Activated CD8-positive, alpha-beta T cell treated with anti-CD3 and anti-CD28 coated beads for 36 hours (primary cell): Measurements from ENCODE around the gene KRTAP12-1. TPM values are rescaled to one million over a fixed set of nuclear protein-coding genes. Genes with fewer than 3 reads are reported as not detected.

Experiments
- ATAC-seq: fragments of 200-7000 bp; cut with Tn5 transposase; one replicate; pipeline ENCODE4 v1.10.0; 2021; ENCODE audit warnings: mild to moderate bottlenecking, moderate library complexity
- CTCF ChIA-PET: fragments of 350-600 bp; sonication (Branson Sonifier 250); formaldehyde crosslinking; loops from one replicate; lab custom pipeline; 2021; ENCODE audit warnings: antibody characterized with exemption; lab: Charles Lee
- POLR2A ChIA-PET: fragments of 350-600 bp; sonication (Branson Sonifier 250); formaldehyde crosslinking; loops from one replicate; lab custom pipeline; 2021; ENCODE audit warnings: antibody characterized with exemption; lab: Charles Lee
- DNase-seq: peaks from one replicate; pipeline ENCODE4 v3.0.0-alpha.2; 2020
- H3K27ac Mint-ChIP-seq: one replicate; pipeline ENCODE4 v1.8.0; 2021; ENCODE audit warnings: mild to moderate bottlenecking, mixed read lengths
- H3K27me3 Mint-ChIP-seq: one replicate; pipeline ENCODE4 v1.8.0; 2021; ENCODE audit warnings: mixed read lengths
- H3K36me3 Mint-ChIP-seq: one replicate; pipeline ENCODE4 v1.8.0; 2021; ENCODE audit warnings: low read depth, mixed read lengths
- H3K4me1 Mint-ChIP-seq: one replicate; pipeline ENCODE4 v1.8.0; 2021; ENCODE audit warnings: low read depth, mixed read lengths
- H3K4me3 Mint-ChIP-seq: one replicate; pipeline ENCODE4 v1.8.0; 2021; ENCODE audit warnings: mild to moderate bottlenecking, moderate library complexity, mixed read lengths
- H3K9me3 Mint-ChIP-seq: one replicate; pipeline ENCODE4 v1.8.0; 2021; ENCODE audit warnings: mixed read lengths
- intact Hi-C: fragments of 100-400 bp; cut with micrococcal nuclease; formaldehyde crosslinking; loops from one replicate; pipeline ENCODE4 v1.10.0; 2022
- total RNA-seq, 2 experiments: library from RNA; stranded (reverse); gene quantifications; one replicate each; pipeline ENCODE4 v1.2.3, GENCODE V29; 2021
- TF ChIP-seq, protein P1 (sequence below): fragments of 200-600 bp; IDR thresholded peaks from one replicate; pipeline ENCODE4 v1.8.0; 2022; ENCODE audit warnings: antibody characterized with exemption, mild to moderate bottlenecking

The KRTAP12-1 gene
- total RNA-seq, 2 experiments from 2014 or later: not detected

DNA sequence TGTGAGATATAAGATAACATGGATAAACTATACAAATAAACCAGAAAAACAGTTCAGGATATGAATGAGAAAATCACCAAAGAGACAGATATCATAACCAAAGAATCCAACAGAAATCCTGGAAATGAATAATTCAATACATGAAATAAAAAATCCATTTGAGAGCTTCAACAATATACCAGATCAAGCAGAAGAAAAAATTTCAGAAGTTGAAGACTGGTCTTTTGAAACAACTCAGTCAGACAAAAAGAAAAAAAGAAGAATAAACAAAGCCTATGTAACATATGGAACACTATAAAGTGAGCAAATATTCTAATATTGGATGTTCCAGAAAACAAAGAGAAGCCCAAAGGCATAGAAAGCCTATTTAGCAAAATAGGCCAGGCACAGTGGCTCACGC lies 10.1 kb downstream of the KRTAP12-1 start:
- no peak overlapping the region for H3K27ac Mint-ChIP-seq
- H3K9me3 Mint-ChIP-seq: peaks cover 22% of the 10 kb centered on the region
- DNase-seq (no peak), ATAC-seq (no peak)
- H3K27me3 Mint-ChIP-seq: no peaks in the 10 kb centered on the region
- peaks cover 4% of the 10 kb centered on the region for H3K4me1 Mint-ChIP-seq
- TF ChIP-seq, protein P1, sequence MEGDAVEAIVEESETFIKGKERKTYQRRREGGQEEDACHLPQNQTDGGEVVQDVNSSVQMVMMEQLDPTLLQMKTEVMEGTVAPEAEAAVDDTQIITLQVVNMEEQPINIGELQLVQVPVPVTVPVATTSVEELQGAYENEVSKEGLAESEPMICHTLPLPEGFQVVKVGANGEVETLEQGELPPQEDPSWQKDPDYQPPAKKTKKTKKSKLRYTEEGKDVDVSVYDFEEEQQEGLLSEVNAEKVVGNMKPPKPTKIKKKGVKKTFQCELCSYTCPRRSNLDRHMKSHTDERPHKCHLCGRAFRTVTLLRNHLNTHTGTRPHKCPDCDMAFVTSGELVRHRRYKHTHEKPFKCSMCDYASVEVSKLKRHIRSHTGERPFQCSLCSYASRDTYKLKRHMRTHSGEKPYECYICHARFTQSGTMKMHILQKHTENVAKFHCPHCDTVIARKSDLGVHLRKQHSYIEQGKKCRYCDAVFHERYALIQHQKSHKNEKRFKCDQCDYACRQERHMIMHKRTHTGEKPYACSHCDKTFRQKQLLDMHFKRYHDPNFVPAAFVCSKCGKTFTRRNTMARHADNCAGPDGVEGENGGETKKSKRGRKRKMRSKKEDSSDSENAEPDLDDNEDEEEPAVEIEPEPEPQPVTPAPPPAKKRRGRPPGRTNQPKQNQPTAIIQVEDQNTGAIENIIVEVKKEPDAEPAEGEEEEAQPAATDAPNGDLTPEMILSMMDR: no peak
- ChIA-PET CTCF (no interaction called here), POLR2A (no interaction called here)
- intact Hi-C loops: no loop called here
- H3K4me3 Mint-ChIP-seq: no peak overlapping the region
- H3K36me3 Mint-ChIP-seq: peaks cover 3% of the 10 kb centered on the region

DNA sequence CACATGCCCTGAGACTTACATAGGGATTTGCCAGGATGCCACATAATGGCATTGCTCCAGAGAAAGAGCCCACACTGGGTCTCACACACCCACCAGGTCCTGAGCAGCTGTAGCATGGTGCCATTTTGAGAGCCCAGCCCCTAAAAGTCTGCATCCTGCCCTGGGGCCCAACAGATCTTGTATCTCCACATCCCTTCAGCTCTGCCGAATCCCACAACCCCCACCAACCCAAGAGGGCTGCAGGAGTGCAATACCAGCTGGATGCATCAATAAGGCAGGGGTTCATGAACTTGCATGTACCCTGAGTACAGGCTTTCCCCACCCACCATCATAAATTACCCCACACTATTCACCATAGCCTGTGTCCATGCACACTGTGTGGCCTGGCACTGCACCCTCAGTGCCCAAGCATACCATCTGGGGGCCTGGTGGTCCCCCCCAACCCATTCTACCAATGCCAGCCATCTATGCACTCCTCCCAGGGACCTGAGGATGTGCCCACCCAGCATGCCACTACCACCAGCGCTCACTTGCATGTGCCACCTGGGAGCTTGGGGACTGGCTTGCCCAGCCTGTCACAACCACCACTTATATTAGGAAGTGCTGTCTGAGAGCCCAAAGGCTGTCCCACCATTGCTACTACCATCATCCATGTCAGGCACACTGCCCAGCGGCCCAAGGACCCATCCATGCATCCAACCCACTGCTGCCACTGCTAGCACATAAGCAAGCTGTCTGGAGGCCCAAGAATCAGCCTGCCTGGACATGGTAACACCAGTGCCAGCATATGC lies 11.1 kb downstream of the KRTAP12-1 start:
- ATAC-seq (no peak), DNase-seq (no peak)
- ChIA-PET POLR2A (no interaction called here), CTCF (no interaction called here)
- Mint-ChIP-seq H3K9me3 (peaks cover 21% of the 10 kb centered on the region), H3K36me3 (peaks cover 3% of the 10 kb centered on the region), H3K4me1 (peaks cover 4% of the 10 kb centered on the region), H3K4me3 (no peak overlapping the region), H3K27ac (no peak overlapping the region), H3K27me3 (no peaks in the 10 kb centered on the region)
- TF ChIP-seq, protein P1: no peak
- intact Hi-C loops: no loop called here

DNA sequence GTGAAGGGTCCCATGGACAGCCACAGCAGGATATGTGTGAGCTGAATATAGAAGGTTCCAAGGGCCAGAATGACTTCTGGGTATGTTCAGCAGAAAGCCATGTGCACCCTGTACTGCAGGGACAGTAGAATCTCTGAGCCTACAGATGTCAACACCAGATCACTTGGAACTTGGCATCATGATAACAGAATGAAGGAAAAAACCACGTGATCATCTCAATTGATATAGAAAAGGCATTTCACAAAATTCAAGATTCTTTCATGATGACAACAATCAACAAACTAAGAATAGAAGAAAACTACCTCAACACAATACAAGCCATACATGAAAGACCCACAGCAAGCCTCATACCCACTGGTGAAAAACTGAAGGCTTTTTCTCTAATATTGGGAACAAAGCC lies 14.4 kb downstream of the KRTAP12-1 start:
- no peak overlapping the region for H3K27ac Mint-ChIP-seq
- H3K27me3 Mint-ChIP-seq: no peaks in the 10 kb centered on the region
- DNase-seq (no peak), ATAC-seq (no peak)
- intact Hi-C loops: no loop called here
- H3K9me3 Mint-ChIP-seq: peaks cover 13% of the 10 kb centered on the region
- no peaks in the 10 kb centered on the region for H3K36me3 Mint-ChIP-seq
- H3K4me1 Mint-ChIP-seq: peaks cover 4% of the 10 kb centered on the region
- ChIA-PET CTCF (interaction anchor here (0.6 to 1.7 kb wide), 3 partner anchors 70 to 157 kb away, joined by 3 to 5 read pairs (median 3); no protein-coding TSS in a partner anchor), POLR2A (interaction anchor here (0.9 to 1.4 kb wide), 2 partner anchors 9 to 12 kb away, joined by 3 to 4 read pairs; partner anchors contain the start of gene KRTAP12-3)
- TF ChIP-seq, protein P1: no peak
- no peak overlapping the region for H3K4me3 Mint-ChIP-seq

DNA sequence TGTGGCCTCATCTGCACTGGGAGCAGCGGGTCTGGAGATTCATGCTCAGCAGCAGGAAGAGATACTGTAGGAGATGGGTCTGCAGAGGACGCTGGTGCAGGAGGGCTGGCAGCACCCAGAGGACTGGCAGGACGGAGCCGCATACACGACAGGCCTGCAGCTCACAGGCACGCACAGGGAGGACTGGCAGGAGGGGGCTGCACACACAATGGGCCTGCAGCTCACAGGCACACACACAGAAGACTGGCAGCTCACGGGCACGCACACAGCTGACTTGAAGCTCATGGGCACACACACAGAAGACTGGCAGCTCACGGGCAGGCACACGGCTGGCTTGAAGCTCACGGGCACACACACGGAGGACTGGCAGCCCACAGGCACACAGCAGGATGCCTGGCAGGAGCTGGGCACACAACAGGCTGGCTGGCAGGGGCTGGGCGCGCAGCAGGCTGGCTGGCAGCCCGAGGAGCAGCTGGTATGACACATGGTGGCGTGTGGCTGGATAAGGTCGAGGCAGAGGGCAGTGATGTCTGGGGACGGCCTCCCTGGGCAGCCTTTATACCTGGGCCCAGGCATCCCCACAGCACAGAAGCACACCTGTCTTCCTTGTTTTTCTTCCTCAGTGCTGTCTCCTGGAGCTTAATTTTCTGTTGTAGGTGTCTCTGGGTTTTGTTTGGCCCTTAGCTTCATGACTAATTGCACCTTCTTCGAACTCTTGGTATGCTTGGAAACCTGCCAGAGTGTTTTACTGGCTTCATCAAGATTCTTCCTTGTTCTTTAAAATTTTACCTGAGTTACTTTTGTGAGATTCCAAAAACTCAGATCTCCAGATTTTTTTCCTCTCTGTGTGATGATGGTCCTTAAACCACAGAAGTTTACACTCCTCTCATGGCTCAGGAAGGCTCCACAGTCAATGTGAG lies 15.3 kb downstream of the KRTAP12-1 start, which contains the start of gene KRTAP12-2:
KRTAP12-2 (minus strand) TSS at position 527 of the 920 bp plus-strand sequence; CDS start at position 486, 41 bp downstream.
- no peak for DNase-seq
- Mint-ChIP-seq H3K4me3 (no peak within 1 kb of the TSS), H3K36me3 (no peaks in the 10 kb centered on the region), H3K4me1 (peaks cover 4% of the 10 kb centered on the region), H3K9me3 (peaks cover 11% of the 10 kb centered on the region), H3K27me3 (no peaks in the 10 kb centered on the region), H3K27ac (no peak within 1 kb of the TSS)
- TF ChIP-seq, protein P1: no peak
- ChIA-PET POLR2A (interaction anchor here (0.9 to 1.4 kb wide), 2 partner anchors 8 to 13 kb away, joined by 3 to 4 read pairs; partner anchors contain the start of gene KRTAP12-3), CTCF (interaction anchor here (0.6 to 1.7 kb wide), 3 partner anchors 47 to 127 kb away, joined by 3 to 5 read pairs (median 3); no protein-coding TSS in a partner anchor)
- intact Hi-C loops: no loop called here
- no peak for ATAC-seq
